Nephron (organoid): ENCODE measurements around the gene IDI2.
A peak's percentile ranks its signal among the peaks of the same experiment; 100 is the strongest.

Experiments used
- H3K27ac Mint-ChIP-seq, 3 experiments: 2 replicates each; pipeline ENCODE4 v1.8.0; 2020; ENCODE audit warnings: mixed read lengths in 3 of 3, mild to moderate bottlenecking in 2 of 3, moderate library complexity in 1 of 3
- H3K27me3 Mint-ChIP-seq: 2 replicates; pipeline ENCODE4 v1.8.0; 2021; ENCODE audit warnings: low read depth, mild to moderate bottlenecking, moderate library complexity, mixed read lengths
- H3K36me3 Mint-ChIP-seq: 2 replicates; pipeline ENCODE4 v1.8.0; 2020; ENCODE audit warnings: low read depth, mixed read lengths
- H3K4me1 Mint-ChIP-seq: 2 replicates; pipeline ENCODE4 v1.8.0; 2020; ENCODE audit warnings: mixed read lengths
- H3K4me3 Mint-ChIP-seq, 3 experiments: 2 replicates each; pipeline ENCODE4 v1.8.0; 2020; ENCODE audit warnings: mild to moderate bottlenecking in 3 of 3, mixed read lengths in 3 of 3, moderate library complexity in 2 of 3
- H3K9me3 Mint-ChIP-seq: 2 replicates; pipeline ENCODE4 v1.8.0; 2020; ENCODE audit warnings: mixed read lengths
- CTCF ChIP-seq, 3 experiments: fragments of 200-600 bp; sonication (generic); IDR thresholded peaks; one replicate each; pipeline ENCODE4 v1.5.0; 2021; ENCODE audit warnings: antibody characterized with exemption in 3 of 3; ENCODE audit not compliant: unreplicated experiment in 3 of 3

IDI2 gene

GRCh38 chr10:1026578-1026977 lies 919 bp upstream of the IDI2 start:
- no peak overlapping the region for H3K27ac Mint-ChIP-seq
- H3K27me3 Mint-ChIP-seq, result no peaks in the 10 kb centered on the region
- no peaks in the 10 kb centered on the region for H3K9me3 Mint-ChIP-seq
- no peak for TF ChIP-seq CTCF (IDR thresholded peaks at IDR 0.05; ENCODE audit: unreplicated experiment in 3 of 3)
- H3K4me1 Mint-ChIP-seq, result no peaks in the 10 kb centered on the region
- peaks cover 4% of the 10 kb centered on the region for H3K36me3 Mint-ChIP-seq
- H3K4me3 Mint-ChIP-seq, result no peak overlapping the region

GRCh38 chr10:1024103-1024502 lies 1.6 kb downstream of the IDI2 start:
- Mint-ChIP-seq H3K4me3 (no peak overlapping the region), H3K36me3 (peaks cover 21% of the 10 kb centered on the region), H3K27me3 (no peaks in the 10 kb centered on the region), H3K27ac (no peak overlapping the region), H3K9me3 (no peaks in the 10 kb centered on the region), H3K4me1 (no peaks in the 10 kb centered on the region)
- TF ChIP-seq CTCF (IDR thresholded peaks at IDR 0.05; ENCODE audit: unreplicated experiment in 3 of 3), result no peak

GRCh38 chr10:1022413-1022812 lies 3.2 kb downstream of the IDI2 start:
- Mint-ChIP-seq H3K4me1 (no peaks in the 10 kb centered on the region), H3K9me3 (no peaks in the 10 kb centered on the region), H3K27ac (no peak overlapping the region), H3K27me3 (no peaks in the 10 kb centered on the region), H3K36me3 (peaks cover 33% of the 10 kb centered on the region), H3K4me3 (no peak overlapping the region)
- no peak for TF ChIP-seq CTCF (IDR thresholded peaks at IDR 0.05; ENCODE audit: unreplicated experiment in 3 of 3)

GRCh38 chr10:1020958-1021357 lies 4.7 kb downstream of the IDI2 start:
- H3K4me3 Mint-ChIP-seq, result no peak overlapping the region
- no peak for TF ChIP-seq CTCF (IDR thresholded peaks at IDR 0.05; ENCODE audit: unreplicated experiment in 3 of 3)
- H3K36me3 Mint-ChIP-seq, result peaks cover 47% of the 10 kb centered on the region
- H3K9me3 Mint-ChIP-seq, result no peaks in the 10 kb centered on the region
- no peaks in the 10 kb centered on the region for H3K27me3 Mint-ChIP-seq
- no peaks in the 10 kb centered on the region for H3K4me1 Mint-ChIP-seq
- no peak overlapping the region for H3K27ac Mint-ChIP-seq

GRCh38 chr10:1020460-1020859 lies 5.2 kb downstream of the IDI2 start:
- TF ChIP-seq CTCF (IDR thresholded peaks at IDR 0.05; ENCODE audit: unreplicated experiment in 3 of 3), result no peak
- no peak overlapping the region for H3K27ac Mint-ChIP-seq
- H3K27me3 Mint-ChIP-seq, result no peaks in the 10 kb centered on the region
- H3K4me1 Mint-ChIP-seq, result no peaks in the 10 kb centered on the region
- no peak overlapping the region for H3K4me3 Mint-ChIP-seq
- peaks cover 50% of the 10 kb centered on the region for H3K36me3 Mint-ChIP-seq
- no peaks in the 10 kb centered on the region for H3K9me3 Mint-ChIP-seq

- H3K4me3 Mint-ChIP-seq, result no peak overlapping the region
- TF ChIP-seq CTCF (IDR thresholded peaks at IDR 0.05; ENCODE audit: unreplicated experiment in 3 of 3), result no peak
- H3K4me1 Mint-ChIP-seq, result no peaks in the 10 kb centered on the region
- peaks cover 57% of the 10 kb centered on the region for H3K36me3 Mint-ChIP-seq
- H3K9me3 Mint-ChIP-seq, result no peaks in the 10 kb centered on the region
- no peaks in the 10 kb centered on the region for H3K27me3 Mint-ChIP-seq
- peak overlapping the region in 1 of 3 experiments; percentile 44 for H3K27ac Mint-ChIP-seq
Observed at GRCh38 chr10:1019362-1019761, 6.3 kb downstream of the IDI2 start.
